NCI-H82 treated with DMSO at 0.1 percent for 48 hours (cell line): Measurements from ENCODE around the gene CHCHD3.
"Not testable (repeated sequence)": the region's sequence is repeated elsewhere in the genome, so short reads cannot be mapped to it uniquely, and the experiment has no call there.

Source experiments
- DNase-seq: peaks from one replicate; lab custom pipeline; 2025; ENCODE audit not compliant: unreplicated experiment; lab: John Stamatoyannopoulos, UW

CHCHD3 gene

DNA sequence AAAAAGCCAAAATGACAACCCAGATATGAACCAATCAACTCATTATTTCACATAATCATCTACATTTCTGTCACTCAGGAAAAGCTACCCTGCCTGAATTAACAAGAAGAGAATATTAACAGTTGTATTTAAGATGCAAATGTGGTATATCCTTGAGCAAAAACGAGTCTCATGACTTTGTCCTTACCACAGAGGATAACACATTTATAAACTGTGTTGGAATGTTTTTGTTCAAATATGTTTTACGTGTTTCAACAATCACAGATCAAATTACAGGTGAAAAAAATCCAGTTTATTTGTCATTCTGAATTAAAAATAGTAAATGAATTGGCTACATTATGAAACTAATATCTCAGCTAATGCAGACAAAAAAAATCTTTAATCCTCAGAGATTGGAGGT is 34.6 kb downstream of the CHCHD3 start:
- no peak for DNase-seq

DNA sequence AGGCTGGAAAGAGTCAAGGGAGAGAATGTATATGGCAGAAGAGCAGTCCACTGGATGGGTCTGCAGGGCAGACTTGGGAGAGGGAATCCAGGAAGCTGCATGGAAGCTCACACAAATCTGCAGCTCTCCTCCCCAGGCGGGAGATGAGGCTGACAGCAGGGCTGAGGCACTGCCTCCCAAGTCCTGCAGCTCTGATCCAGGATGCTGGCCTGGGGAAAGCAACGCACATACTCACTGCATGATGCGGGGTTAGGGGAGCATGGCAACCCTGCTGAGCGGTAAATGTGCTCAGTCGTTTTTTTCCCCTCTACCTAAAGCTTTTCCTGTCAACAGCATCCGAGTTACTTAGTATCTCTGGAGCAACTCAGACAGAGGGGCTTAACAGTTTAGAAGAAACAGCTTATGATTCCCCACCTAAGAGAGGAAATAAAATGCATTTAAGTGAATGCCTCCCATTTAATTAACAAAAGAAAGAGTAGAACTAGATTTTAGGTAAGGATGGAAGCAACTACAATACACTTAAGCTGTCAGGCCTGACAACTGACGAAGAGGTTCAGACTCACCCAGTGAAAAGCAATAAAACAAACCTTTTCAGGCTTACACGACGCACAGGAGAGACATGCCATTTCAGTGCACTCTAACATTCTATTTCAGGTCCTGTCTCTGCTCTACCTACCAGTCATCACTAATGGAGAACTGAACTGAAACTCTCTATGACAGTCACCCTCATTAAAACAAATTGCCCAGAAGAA is 37.0 kb downstream of the CHCHD3 start:
- DNase-seq = no peak

DNA sequence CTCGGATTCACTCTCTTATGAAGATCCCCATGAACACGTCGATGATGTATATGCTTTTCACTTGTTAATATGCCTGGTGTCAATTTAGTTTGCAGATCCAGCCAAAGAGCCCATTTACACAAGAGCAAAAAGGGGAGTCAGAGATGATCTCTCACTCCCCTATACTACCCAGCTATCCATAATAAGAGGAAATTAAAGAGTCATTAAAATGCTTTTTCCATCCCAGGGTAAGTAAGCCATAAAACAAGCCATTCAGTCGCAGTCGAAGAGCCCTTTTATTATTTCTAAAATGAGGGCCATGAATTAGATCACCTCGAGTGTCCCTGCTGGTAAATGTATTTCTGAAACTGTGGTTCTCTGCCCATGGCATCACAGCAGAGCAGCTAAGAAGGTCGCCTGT is 41.2 kb downstream of the CHCHD3 start:
- DNase-seq = no peak

DNA sequence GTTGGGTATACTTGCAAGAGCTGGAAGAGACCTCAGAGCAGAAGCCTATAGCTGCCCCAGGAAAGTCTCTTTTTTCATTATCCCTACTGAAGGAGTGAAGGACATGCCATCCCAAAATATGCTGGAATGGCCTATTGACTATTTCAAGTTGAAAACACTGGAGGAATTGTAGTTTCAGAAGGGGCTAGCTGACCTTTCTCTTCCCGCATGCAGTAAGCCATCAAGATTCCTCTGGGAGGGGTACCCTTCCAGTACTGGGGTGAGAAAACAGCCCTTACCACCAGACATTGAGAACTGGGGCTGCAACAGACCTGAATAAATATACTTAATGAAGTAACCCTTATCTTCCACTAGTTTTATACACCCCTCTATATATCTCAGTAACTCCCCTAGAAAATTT is 41.7 kb downstream of the CHCHD3 start:
- DNase-seq = no peak

DNA sequence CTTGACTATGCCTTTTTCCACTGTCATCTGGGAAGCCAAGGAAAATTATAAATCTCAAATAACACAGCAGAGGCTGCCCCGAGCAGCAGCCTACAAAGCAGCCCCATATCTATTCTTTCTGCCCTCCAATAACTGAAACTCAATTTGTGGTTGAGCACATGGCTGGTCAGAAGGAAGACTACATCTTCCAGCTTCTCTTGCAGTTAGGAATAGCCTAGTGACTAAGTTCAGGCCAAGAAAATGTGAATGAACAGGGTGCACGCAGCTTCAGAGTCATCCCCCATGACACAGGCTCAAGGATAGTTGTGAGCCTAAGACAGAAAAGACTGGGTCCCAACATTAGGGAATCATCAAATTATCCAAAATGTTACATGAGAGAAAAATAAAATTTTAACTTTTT is 42.3 kb downstream of the CHCHD3 start:
- DNase-seq = no peak

DNA sequence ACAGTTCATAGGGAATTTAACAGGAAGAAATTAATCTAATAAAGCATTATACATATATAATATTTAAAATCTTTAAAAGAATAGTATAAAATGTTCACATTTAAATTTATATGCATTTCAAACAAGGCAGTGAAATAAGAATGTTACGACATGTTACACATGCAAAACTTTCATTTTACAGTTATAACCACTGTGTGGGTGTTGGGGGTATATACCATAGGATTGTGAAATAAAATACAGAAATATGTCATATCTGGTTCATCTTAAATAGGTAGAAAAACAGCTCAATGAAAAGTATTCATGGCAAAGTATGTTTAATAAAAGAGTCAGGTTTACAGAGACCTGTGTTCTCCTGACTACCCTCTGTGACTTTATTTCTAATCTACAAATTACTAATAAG is 45.6 kb downstream of the CHCHD3 start:
- DNase-seq = no peak

DNA sequence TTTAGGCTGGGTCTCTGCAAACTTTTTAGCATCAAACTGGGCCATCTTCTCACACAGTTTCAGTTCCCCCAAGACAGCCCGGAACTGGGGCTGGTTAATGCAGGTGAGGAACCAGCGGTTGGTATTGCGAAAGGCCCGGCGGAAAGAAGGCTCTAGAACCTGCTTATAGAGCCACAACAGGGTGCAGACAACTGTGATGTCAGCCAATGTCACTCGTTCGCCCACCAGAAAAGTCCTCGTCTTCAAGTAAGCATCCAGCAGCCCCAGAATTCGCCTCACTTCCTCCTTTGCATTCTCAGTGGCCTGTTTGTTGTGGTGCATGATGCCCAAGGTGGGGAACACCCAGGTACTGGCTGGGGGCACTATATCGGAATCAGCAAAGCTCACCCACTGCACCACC is 46.6 kb downstream of the CHCHD3 start:
- not testable (repeated sequence) for DNase-seq

DNA sequence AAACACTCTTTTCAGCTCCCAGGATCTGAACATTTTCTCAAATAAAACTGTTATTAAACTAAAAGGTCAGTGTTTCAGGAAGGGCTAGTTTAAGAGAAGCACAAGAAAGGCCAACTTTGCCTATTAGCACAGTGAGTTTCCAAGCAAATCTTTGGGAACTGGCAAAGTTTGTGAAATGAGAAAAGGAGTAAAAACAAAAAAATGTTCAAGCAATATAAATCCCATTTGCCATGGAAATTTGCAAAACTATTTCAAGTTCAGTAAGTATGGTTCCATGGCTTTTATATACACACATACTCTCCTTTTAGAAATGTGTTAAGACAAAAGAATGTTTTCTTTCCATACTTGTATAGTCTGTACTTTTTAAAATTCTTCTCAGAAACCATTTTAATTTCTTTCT is 51.5 kb downstream of the CHCHD3 start:
- DNase-seq = no peak

DNA sequence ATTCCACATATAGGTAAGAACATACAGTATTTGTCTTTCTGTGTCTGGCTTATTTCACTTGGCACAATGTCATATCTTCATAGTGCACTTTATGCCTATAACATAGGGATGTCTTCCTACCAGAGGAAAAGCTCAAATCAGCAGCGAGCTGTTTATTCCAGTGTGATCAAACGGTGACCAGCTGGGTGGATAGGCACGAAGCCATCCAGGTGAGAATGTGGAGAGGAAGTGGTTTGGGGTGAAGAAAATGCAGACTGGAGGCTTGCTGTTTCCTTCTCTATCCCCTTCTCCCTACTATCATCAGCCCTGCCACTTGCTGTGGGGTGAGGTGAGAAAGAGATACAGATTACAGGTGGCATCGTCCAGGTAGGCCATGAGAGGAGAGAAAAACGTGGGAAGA is 52.4 kb downstream of the CHCHD3 start:
- no peak for DNase-seq

DNA sequence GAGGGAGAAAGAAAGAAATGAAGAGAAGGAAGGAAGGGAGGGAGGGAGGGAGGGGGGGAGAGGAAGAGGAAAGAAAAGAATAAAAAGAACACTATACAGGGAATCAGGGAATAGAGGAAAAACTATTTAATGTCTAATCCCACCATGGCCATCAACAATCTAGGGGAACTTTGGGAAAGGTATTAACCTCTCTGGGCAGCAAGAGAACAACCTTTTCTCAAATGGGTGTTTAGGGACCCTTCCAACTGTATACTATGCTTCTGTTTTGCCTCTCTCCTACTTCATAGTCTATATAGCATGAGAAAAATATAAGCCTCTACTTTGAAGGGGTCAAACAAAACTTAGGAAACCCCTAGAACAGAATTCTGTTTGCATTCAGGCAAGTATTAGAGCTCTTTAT is 54.5 kb downstream of the CHCHD3 start:
- DNase-seq = no peak

DNA sequence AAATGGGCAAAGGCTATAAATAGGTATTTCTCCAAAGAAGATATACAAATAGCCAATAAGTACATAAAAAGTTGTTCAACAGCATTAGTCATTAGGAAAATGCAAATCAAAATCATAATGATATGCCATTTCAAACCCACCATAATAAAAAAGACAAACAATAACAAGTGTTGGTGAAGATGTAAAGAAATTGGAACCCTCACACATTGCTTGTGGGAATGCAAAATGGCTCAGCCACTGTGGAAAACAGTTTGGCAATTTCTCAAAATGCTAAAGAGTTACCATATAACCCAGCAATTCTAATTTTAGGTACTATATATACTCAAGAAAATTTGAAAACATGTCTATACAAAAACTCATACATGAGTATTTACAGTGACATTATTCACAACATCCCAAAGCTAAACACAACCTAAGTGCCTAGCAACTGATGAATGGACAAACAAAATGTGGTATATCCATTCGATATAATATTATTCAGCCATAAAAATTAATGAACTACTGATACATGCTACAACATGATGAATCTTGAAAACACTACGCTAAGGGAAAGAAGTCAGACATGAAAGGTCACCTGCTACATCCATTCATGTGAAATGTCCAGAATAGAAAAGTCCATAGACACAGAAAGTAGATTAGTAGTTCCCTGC is 55.6 kb downstream of the CHCHD3 start:
- DNase-seq = no peak

DNA sequence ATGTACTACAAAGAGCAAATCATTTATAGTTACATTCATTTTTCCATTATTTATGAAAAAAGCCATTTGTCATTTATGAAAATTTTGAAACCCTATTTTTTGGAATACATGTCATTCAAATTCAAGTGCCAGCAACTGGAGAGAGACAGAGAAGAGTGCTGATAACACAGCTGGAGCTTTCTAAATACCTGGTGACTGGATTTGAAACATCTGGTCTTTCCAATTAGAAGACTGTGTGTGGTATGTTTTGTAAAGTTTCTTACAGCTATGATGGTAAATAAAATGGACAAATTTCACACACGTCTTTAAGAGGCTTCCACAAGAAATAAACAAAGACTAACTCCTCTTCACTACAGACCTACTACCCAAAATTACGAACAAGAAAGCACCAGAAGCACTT is 56.8 kb downstream of the CHCHD3 start:
- DNase-seq = no peak

DNA sequence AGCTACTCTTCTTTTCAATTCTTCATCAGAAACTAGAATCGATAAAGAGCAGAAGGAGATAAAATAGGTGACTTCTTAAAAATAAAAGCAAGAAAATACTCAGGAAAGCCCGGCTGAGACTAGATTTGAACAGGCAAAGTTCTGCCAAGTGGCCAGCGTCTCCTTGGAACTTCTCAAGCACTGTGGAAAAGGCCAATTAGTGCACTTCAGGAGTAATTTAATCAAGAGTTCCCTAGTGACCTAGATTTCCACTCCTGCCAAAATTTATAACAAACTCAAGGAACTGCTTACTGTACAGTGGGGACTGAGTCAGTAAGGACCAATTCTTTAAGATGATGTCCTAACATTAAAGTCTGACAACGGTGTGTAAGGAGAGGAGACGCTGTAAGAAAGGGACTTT is 57.3 kb downstream of the CHCHD3 start:
- DNase-seq = no peak

DNA sequence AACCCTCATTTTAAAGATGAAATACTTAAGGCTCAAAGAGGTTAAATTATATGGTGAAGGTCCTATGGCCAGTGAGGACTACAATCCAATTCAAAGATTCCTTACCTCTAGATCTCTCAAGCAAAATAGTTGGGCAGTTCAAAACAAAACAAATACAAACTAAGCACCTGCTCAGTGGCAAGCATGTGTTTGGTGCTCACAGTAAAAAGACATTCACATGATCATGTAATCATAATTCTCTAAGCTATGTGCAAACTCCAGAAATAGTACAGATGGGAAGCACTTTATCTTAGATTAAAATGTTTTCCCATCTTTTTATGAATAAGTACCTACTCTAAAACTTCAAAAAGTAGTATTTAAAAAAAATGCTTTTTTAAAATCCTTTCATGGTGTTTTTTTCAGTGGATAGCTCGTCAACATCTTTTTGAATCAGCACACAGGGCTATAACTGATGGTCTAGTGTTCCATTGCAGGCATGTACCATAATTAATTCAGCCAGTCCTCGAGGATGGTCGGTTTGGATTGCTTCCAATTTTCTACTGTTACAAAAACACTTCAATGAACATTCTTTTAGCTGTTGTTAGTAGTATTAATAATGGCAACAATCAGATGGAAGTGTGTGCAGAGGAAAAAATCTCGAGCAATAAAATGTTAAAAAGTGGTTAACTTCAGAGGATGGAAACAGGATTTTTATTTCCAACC is 58.4 kb downstream of the CHCHD3 start:
- DNase-seq = no peak

DNA sequence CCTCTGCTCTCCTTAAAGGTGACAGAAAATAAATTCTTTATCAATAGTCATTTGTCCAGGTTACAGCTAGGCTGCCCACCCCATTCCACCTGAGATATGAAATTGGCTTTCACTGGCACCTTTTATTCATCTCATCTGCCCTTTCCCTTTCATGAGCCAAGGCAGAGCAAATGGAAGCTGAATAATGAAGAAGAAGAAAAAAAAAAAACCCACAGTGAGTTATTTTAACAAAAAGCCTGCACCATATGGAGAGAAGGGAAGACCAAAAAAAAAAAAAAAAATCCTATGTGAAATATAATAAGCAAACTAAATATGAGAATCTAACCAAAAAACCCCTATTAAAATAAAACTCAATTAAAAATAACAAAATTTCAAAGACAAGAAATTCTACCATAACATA is 59.2 kb downstream of the CHCHD3 start:
- DNase-seq = no peak

DNA sequence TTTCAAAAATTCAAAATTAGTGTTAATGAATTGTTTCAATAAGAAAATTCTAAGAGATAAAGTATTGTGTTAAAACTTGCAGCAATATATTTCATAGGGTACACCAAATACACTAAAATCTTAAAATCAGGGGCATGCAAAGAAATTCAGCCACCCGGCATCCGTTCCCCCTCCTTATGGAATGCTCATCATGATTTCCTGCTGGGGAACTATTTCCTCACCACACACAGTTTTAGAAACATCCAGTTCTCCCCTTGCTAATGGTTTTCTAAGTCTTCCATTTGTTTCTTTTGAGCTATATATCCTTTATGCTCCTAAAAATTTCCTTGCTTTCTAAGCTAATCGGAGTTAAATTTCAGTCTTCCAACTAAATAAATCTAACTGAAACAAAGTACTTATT is 60.7 kb downstream of the CHCHD3 start:
- no peak for DNase-seq

DNA sequence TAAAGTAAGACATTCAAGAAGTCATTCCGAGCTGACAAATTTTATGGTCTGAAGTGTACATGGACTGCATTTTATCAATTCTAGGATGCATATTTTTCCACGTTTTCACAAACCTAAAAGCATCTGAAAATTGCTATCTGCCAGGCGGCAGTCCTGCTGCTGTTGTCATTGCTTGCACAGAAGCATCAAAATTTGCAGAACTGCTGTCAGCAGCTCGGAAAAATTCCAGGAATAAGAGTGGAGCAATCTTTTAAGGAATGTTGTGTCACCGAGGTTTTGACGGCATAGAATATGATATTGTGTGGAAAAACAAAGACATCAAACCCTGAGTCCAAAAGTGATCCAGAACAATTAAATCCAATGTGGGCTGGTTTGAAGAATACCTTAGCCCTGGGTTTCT is 61.4 kb downstream of the CHCHD3 start:
- DNase-seq = no peak

DNA sequence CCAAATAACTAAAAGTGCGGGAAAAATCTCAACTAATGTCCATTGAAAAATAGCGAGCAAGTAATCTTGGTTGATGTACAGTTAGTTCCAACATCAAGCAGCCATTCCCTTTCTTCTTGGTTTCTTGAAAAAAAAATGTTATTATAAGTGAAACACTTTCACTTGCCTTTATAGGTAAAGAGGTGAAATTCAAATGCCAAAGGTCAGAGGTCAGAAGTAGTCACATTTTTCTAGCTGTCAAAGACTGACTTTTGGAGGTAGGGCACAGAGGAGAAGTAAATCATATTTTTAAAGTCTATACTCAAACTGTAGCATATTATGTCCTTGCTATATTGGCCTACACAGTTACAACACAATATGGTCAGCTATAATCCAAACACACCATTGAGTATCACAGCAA is 62.3 kb downstream of the CHCHD3 start:
- no peak for DNase-seq

DNA sequence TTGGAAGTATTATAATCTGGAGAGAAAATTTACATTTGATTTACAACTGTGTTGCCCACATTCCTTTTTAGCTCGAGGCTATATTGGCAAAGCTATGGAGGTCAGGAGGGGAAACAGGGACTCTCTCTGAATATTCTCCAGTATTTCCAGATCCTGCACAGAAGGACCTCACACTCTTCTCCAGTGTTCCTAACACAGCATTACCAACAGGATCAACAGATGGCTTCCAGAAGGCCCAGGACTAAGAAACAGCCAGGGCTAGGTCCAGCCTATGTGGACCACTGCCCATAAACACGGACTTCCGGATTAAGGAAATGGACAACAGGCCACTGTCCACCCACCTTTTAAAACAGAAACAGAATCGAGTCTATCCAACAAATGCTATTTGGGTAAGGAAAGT is 65.3 kb downstream of the CHCHD3 start:
- no peak for DNase-seq

DNA sequence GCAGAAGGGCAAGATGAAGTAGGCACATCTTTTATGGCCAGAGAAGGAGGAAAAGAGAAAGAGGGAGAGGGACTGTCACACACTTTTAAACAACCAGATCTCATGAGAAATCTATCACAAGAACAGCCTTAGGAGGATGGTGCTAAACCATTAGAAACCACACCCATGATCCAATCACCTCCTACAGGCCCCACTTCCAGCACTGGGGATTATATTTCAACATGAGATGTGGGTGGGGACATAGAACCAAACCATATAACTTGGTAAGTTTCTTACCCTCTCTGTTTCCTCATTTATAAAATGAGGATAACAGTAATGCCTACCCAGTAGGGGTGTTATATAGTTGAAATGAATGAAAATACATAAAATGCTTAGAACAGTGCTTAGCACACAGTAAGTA is 66.0 kb downstream of the CHCHD3 start:
- DNase-seq = no peak

DNA sequence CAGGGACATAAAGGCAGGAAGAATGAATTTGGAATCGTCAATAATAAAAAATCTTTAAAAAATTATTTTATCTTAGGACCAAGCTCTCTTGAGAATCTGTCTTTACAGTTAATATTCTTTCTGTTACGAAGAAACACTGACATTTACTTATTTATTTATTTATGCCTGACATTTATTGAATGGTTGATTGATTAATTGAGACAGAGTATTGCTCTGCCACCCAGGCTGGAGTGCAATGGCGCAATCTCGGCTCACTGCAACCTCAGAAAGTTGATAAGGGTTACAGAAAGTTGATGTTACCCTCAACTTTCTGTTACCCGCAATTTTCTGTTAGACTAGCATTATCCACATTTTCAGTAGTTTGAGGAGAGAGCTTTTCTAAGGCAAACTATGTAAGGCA is 70.1 kb downstream of the CHCHD3 start:
- DNase-seq = no peak
